Trophoblast cell (in vitro differentiated cells and primary cell): ENCODE data around the gene WSCD1.

Source experiments
- DNase-seq, 2 donors: peaks; one replicate each; pipeline ENCODE4 v3.0.0-alpha.2; 2016
- H2AFZ ChIP-seq: 2 replicates; pipeline ENCODE4 v1.6.1; 2013; ENCODE audit warnings: low read length, moderate library complexity, mild to moderate bottlenecking; ENCODE audit not compliant: insufficient read depth, poor library complexity
- H2AK5ac ChIP-seq: 2 replicates; pipeline ENCODE4 v1.6.1; 2013; ENCODE audit warnings: mild to moderate bottlenecking, low read length
- H2BK120ac ChIP-seq: 2 replicates; pipeline ENCODE4 v1.6.1; 2013; ENCODE audit warnings: low read length, mild to moderate bottlenecking, moderate library complexity; ENCODE audit not compliant: insufficient read depth, poor library complexity
- H2BK12ac ChIP-seq: 2 replicates; pipeline ENCODE4 v1.6.1; 2013; ENCODE audit warnings: mild to moderate bottlenecking, low read length, moderate library complexity
- H2BK5ac ChIP-seq: 2 replicates; pipeline ENCODE4 v1.6.1; 2013; ENCODE audit warnings: low read length, low read depth, moderate library complexity, mild to moderate bottlenecking; ENCODE audit not compliant: poor library complexity
- H3K14ac ChIP-seq: 2 replicates; pipeline ENCODE4 v1.6.1; 2013; ENCODE audit warnings: mild to moderate bottlenecking, low read length
- H3K18ac ChIP-seq: 2 replicates; pipeline ENCODE4 v1.6.1; 2013; ENCODE audit warnings: mild to moderate bottlenecking, low read length
- H3K23ac ChIP-seq: 2 replicates; pipeline ENCODE4 v1.6.1; 2013; ENCODE audit warnings: low read length
- H3K27ac ChIP-seq: 2 replicates; pipeline ENCODE4 v1.5.1; 2013; ENCODE audit warnings: low read depth, mild to moderate bottlenecking, inconsistent platforms, low read length, moderate library complexity
- H3K27me3 ChIP-seq: 2 replicates; pipeline ENCODE4 v1.6.1; 2013; ENCODE audit warnings: inconsistent platforms, mild to moderate bottlenecking, low read length, moderate library complexity; ENCODE audit not compliant: insufficient read depth
- H3K36me3 ChIP-seq, 2 experiments: 1 replicate in 1 of 2; 2 replicates in 1 of 2; pipeline ENCODE4 v1.6.1; 2013; ENCODE audit warnings: low read length in 2 of 2, mild to moderate bottlenecking in 2 of 2, moderate library complexity in 1 of 2; ENCODE audit not compliant: insufficient read depth in 2 of 2, control insufficient read depth in 1 of 2
- H3K4ac ChIP-seq: 2 replicates; pipeline ENCODE4 v1.6.1; 2013; ENCODE audit warnings: low read depth, mild to moderate bottlenecking, low read length, moderate library complexity
- H3K4me1 ChIP-seq, 2 experiments: 1 replicate in 1 of 2; 2 replicates in 1 of 2; pipeline ENCODE4 v1.6.1; 2013; ENCODE audit warnings: low read length in 2 of 2, mild to moderate bottlenecking in 2 of 2, moderate library complexity in 1 of 2; ENCODE audit not compliant: insufficient read depth in 2 of 2, control insufficient read depth in 1 of 2
- H3K4me2 ChIP-seq: 2 replicates; pipeline ENCODE4 v1.6.1; 2013; ENCODE audit warnings: inconsistent platforms, mild to moderate bottlenecking, low read length, moderate library complexity
- H3K4me3 ChIP-seq: 2 replicates; pipeline ENCODE4 v1.5.1; 2013; ENCODE audit warnings: mild to moderate bottlenecking, low read depth, low read length, inconsistent platforms
- H3K79me1 ChIP-seq: one replicate; pipeline ENCODE4 v1.6.1; 2013; ENCODE audit warnings: low read length
- H3K79me2 ChIP-seq: 2 replicates; pipeline ENCODE4 v1.6.1; 2013; ENCODE audit warnings: low read length, mild to moderate bottlenecking; ENCODE audit not compliant: control insufficient read depth, insufficient read depth, poor library complexity
- H3K9ac ChIP-seq: 2 replicates; pipeline ENCODE4 v1.6.1; 2013; ENCODE audit warnings: mild to moderate bottlenecking, low read length
- H3K9me3 ChIP-seq: 2 replicates; pipeline ENCODE4 v1.6.1; 2013; ENCODE audit warnings: low read depth, mild to moderate bottlenecking, control low read depth, inconsistent platforms, low read length; ENCODE audit not compliant: insufficient read depth
- H4K12ac ChIP-seq: 2 replicates; pipeline ENCODE4 v1.6.1; 2013; ENCODE audit warnings: low read depth, mild to moderate bottlenecking, low read length, moderate library complexity
- H4K8ac ChIP-seq: 2 replicates; pipeline ENCODE4 v1.6.1; 2013; ENCODE audit warnings: low read depth, mild to moderate bottlenecking, low read length, moderate library complexity
- H4K91ac ChIP-seq: one replicate; pipeline ENCODE4 v1.6.1; 2013; ENCODE audit warnings: low read depth, mild to moderate bottlenecking, low read length, moderate library complexity
- WGBS: extraction: QIAGEN DNeasy Blood & Tissue Kit; methylation state at CpG from one replicate; pipeline ENCODE4 v1.1.7; 2013; ENCODE audit warnings: missing lambda C conversion rate; ENCODE audit not compliant: insufficient read length, insufficient coverage; ENCODE audit errors: extremely low coverage; 5-methylcytosine and 5-hydroxymethylcytosine counted together

WSCD1 gene

DNA sequence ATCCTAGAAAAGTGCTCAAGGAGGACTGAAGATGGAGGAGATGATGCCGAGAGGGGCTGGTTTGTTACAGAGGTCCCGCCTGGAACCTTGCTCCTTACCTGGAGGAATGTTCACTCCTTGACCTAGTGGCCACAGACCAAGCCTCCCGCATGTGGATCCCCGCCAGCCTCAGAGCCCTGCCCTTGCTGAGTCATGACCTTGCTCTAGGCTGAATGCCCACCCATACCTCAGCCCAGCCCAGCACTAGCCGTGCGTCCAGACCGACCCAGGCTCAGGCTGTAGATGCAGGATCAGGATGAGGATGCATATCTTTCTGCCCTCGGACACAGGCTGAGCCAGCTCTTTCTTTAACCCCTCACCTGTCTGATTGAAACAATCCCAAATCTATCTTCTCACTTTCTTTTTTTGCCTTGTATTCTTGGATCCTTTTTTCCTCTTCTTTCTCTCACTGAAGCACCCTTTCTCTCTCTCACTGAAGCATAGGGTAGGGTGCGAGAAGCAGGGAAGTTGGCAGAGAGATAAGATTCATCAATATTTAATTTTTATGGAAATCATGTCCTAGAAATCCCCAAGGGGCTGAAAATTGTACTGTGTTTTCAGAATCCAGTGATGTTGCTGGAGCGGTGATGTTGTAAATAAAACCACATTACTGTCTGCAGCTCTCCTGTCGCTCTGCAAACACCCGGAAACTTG lies 34.9 kb downstream of the WSCD1 start:
- Histone ChIP-seq H3K79me1 (no peaks in the 10 kb centered on the region), H2AK5ac (no peak overlapping the region), H2BK12ac (no peak overlapping the region), H3K27me3 (no peaks in the 10 kb centered on the region), H3K36me3 (no peaks in the 10 kb centered on the region), H3K9me3 (no peaks in the 10 kb centered on the region), H3K9ac (no peak overlapping the region), H4K91ac (no peak overlapping the region), H3K14ac (no peak overlapping the region), H3K27ac (no peak overlapping the region), H3K23ac (no peak overlapping the region), H4K12ac (no peak overlapping the region), H4K8ac (no peak overlapping the region), H3K4me2 (no peak overlapping the region), H2AFZ (no peak overlapping the region), H2BK120ac (no peak overlapping the region), H3K79me2 (no peaks in the 10 kb centered on the region), H3K4me3 (no peak overlapping the region), H3K18ac (no peak overlapping the region), H3K4ac (no peak overlapping the region), H3K4me1 (no peaks in the 10 kb centered on the region), H2BK5ac (no peak overlapping the region)
- DNase-seq = peak; percentile 7 to 8
- WGBS = no CpG with 5 or more reads among the region's 12 CpGs

DNA sequence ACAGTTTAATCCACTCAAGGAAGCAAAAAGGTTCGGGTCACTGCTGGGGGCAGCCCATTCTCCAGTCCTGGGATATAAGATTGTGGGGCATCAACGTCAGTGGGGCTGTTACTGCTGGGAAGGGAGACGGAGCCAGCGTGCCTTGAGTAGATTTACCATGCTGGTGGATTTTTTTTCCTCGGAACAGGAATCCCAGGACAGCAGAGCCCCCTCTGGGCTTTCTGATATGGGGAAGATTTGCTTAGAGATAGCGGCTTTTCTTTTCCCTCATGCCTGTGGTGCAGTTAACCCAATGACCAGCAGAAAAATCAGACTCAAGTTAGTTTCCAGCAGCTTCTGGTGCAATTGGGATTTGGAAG lies 35.4 kb downstream of the WSCD1 start:
- no peak overlapping the region for H3K27ac ChIP-seq
- no peaks in the 10 kb centered on the region for H3K79me1 ChIP-seq
- H3K4ac ChIP-seq = no peak overlapping the region
- no peak overlapping the region for H2AK5ac ChIP-seq
- no peak overlapping the region for H3K9ac ChIP-seq
- no peaks in the 10 kb centered on the region for H3K36me3 ChIP-seq
- H2BK12ac ChIP-seq = no peak overlapping the region
- H3K27me3 ChIP-seq = no peaks in the 10 kb centered on the region
- DNase-seq = peak; percentile 8 to 31
- no peak overlapping the region for H3K18ac ChIP-seq
- H2BK120ac ChIP-seq = no peak overlapping the region
- no peak overlapping the region for H2BK5ac ChIP-seq
- H3K79me2 ChIP-seq = no peaks in the 10 kb centered on the region
- no peak overlapping the region for H3K4me3 ChIP-seq
- H2AFZ ChIP-seq = no peak overlapping the region
- H3K14ac ChIP-seq = no peak overlapping the region
- H4K8ac ChIP-seq = no peak overlapping the region
- no peak overlapping the region for H3K23ac ChIP-seq
- H4K12ac ChIP-seq = no peak overlapping the region
- no peak overlapping the region for H4K91ac ChIP-seq
- H3K4me2 ChIP-seq = no peak overlapping the region
- H3K9me3 ChIP-seq = no peaks in the 10 kb centered on the region
- no peaks in the 10 kb centered on the region for H3K4me1 ChIP-seq
- no CpG with 5 or more reads among the region's 6 CpGs for WGBS

GRCh38 chr17:6106212-6106611 lies 36.0 kb downstream of the WSCD1 start:
- Histone ChIP-seq H4K12ac (no peak overlapping the region), H3K4ac (no peak overlapping the region), H3K4me2 (no peak overlapping the region), H2AK5ac (no peak overlapping the region), H2AFZ (no peak overlapping the region), H3K27ac (no peak overlapping the region), H2BK5ac (no peak overlapping the region), H3K14ac (no peak overlapping the region), H3K4me1 (no peaks in the 10 kb centered on the region), H3K9ac (no peak overlapping the region), H3K4me3 (no peak overlapping the region), H4K8ac (no peak overlapping the region), H3K9me3 (no peaks in the 10 kb centered on the region), H4K91ac (no peak overlapping the region), H3K79me1 (no peaks in the 10 kb centered on the region), H2BK120ac (no peak overlapping the region), H3K23ac (no peak overlapping the region), H3K18ac (no peak overlapping the region), H3K79me2 (no peaks in the 10 kb centered on the region), H2BK12ac (no peak overlapping the region), H3K36me3 (no peaks in the 10 kb centered on the region), H3K27me3 (no peaks in the 10 kb centered on the region)
- WGBS = no CpG with 5 or more reads among the region's 2 CpGs
- DNase-seq = no peak

- Histone ChIP-seq H3K79me2 (no peaks in the 10 kb centered on the region), H3K23ac (no peak overlapping the region), H3K9me3 (no peaks in the 10 kb centered on the region), H3K27ac (no peak overlapping the region), H3K4ac (no peak overlapping the region), H3K79me1 (no peaks in the 10 kb centered on the region), H3K14ac (no peak overlapping the region), H2AFZ (no peak overlapping the region), H3K4me3 (no peak overlapping the region), H2BK12ac (no peak overlapping the region), H2AK5ac (no peak overlapping the region), H3K4me2 (no peak overlapping the region), H4K91ac (no peak overlapping the region), H3K27me3 (no peaks in the 10 kb centered on the region), H2BK120ac (no peak overlapping the region), H3K18ac (no peak overlapping the region), H3K36me3 (no peaks in the 10 kb centered on the region), H3K9ac (no peak overlapping the region), H3K4me1 (no peaks in the 10 kb centered on the region), H2BK5ac (no peak overlapping the region), H4K8ac (no peak overlapping the region), H4K12ac (no peak overlapping the region)
- WGBS = no CpG with 5 or more reads among the region's 12 CpGs
- DNase-seq = no peak
Observed at GRCh38 chr17:6107791-6108190, 37.6 kb downstream of the WSCD1 start.
